ENCODE results near the gene MYDGF. TPM values are rescaled to one million over a fixed set of nuclear protein-coding genes. Genes with fewer than 3 reads are reported as not detected.

The MYDGF gene
- total and polyA plus RNA-seq, 2 of the 13 experiments (the other 11 are each of a cell fraction or from before 2014, with no cell fraction given), result 116 to 198 TPM

DNA sequence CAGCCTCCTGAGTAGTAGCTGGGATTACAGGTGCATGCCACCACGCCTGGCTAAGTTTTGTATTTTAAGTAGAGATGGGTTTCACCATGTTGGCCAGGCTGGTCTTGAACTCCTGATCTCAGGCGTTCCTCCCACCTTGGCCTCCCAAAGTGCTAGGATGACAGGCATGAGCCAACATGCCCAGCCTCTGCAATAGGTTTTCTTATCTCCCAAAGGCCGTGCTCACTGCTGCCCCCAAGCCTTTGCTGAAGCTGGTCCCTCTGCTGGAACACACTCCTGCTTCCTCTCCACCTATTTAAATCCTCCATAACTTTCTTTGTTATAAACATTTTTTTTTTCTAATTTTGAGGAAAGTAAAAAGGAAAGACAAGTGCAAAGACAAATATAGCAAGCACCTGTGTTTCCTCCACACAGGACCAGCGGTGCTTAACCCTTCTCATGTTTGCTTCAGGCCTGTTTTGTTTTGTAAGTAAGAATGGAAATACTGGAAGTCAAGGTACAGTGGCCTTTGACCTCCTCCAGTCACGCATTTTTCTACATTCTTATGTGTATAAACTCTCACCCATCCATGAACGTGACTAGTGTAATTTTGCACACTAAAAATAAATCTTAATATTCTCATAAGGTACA lies 45.3 kb downstream of the MYDGF start (continued):
- no peak for TF ChIP-seq ZNF326 (CRISPR knock-in tag; IDR thresholded peaks at IDR 0.05; ENCODE audit: borderline replicate concordance)
- TF ChIP-seq PHF8 (CRISPR knock-in tag; IDR thresholded peaks at IDR 0.05), result no peak
- no peak for TF ChIP-seq GTF3A (CRISPR knock-in tag; conservative IDR thresholded peaks at IDR 0.05)
- TF ChIP-seq AHR (CRISPR knock-in tag; IDR thresholded peaks at IDR 0.05), result no peak
- peak; percentile 49; the same call in 1 of the 2 replicates for TF ChIP-seq KAT8 (CRISPR knock-in tag; IDR thresholded peaks at IDR 0.05)
- no peak for TF ChIP-seq ZNF10 (CRISPR knock-in tag; IDR thresholded peaks at IDR 0.05; ENCODE audit: borderline replicate concordance, low read depth)
- no peak for TF ChIP-seq CREM (IDR thresholded peaks at IDR 0.05)
- TF ChIP-seq CREM (CRISPR knock-in tag; IDR thresholded peaks at IDR 0.05), result no peak
- no peak for TF ChIP-seq ZBTB37 (CRISPR knock-in tag; IDR thresholded peaks at IDR 0.05)
- TF ChIP-seq NR3C1 (CRISPR knock-in tag; IDR thresholded peaks at IDR 0.05), result no peak
- TF ChIP-seq NPAS2 (CRISPR knock-in tag; IDR thresholded peaks at IDR 0.05; ENCODE audit: borderline replicate concordance), result no peak
- TF ChIP-seq NFKB2 (CRISPR knock-in tag; IDR thresholded peaks at IDR 0.05; ENCODE audit: borderline replicate concordance), result no peak
- TF ChIP-seq FOXK1 (CRISPR knock-in tag; IDR thresholded peaks at IDR 0.05; ENCODE audit: borderline replicate concordance, low read depth), result no peak
- TF ChIP-seq, protein P1, sequence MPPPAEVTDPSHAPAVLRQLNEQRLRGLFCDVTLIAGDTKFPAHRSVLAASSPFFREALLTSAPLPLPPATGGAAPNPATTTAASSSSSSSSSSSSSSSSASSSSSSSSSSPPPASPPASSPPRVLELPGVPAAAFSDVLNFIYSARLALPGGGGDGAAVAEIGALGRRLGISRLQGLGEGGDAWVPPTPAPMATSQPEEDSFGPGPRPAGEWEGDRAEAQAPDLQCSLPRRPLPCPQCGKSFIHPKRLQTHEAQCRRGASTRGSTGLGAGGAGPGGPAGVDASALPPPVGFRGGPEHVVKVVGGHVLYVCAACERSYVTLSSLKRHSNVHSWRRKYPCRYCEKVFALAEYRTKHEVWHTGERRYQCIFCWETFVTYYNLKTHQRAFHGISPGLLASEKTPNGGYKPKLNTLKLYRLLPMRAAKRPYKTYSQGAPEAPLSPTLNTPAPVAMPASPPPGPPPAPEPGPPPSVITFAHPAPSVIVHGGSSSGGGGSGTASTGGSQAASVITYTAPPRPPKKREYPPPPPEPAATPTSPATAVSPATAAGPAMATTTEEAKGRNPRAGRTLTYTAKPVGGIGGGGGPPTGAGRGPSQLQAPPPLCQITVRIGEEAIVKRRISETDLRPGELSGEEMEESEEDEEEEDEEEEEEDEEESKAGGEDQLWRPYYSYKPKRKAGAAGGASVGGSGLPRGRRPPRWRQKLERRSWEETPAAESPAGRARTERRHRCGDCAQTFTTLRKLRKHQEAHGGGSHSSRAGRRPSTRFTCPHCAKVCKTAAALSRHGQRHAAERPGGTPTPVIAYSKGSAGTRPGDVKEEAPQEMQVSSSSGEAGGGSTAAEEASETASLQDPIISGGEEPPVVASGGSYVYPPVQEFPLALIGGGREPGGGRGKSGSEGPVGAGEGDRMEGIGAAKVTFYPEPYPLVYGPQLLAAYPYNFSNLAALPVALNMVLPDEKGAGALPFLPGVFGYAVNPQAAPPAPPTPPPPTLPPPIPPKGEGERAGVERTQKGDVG (CRISPR knock-in tag; IDR thresholded peaks at IDR 0.05; ENCODE audit: borderline replicate concordance), result no peak
- no peak for TF ChIP-seq DPF2 (CRISPR knock-in tag; IDR thresholded peaks at IDR 0.05; ENCODE audit: borderline replicate concordance, low read depth)
- no peak for TF ChIP-seq RFX1 (IDR thresholded peaks at IDR 0.05)
- no peak for TF ChIP-seq CHD2 (IDR thresholded peaks at IDR 0.05; ENCODE audit: low read depth, low read length)
- 0 out of 2 replicates have a peak, but pooled peaks have one; percentile 18 for TF ChIP-seq PHF21A (CRISPR knock-in tag; IDR thresholded peaks at IDR 0.05)
- TF ChIP-seq ZNF142 (CRISPR knock-in tag; IDR thresholded peaks at IDR 0.05), result no peak

All from HepG2 (cell line).